ENCODE measurements around the gene AZGP1.

The AZGP1 gene

GRCh38 chr7:99975782-99976521, at the start of gene AZGP1:
Gene AZGP1, minus strand, starts transcription at chr7:99976031. Its CDS starts 11 bp downstream, at chr7:99976020.
- TF ChIP-seq, protein P1, sequence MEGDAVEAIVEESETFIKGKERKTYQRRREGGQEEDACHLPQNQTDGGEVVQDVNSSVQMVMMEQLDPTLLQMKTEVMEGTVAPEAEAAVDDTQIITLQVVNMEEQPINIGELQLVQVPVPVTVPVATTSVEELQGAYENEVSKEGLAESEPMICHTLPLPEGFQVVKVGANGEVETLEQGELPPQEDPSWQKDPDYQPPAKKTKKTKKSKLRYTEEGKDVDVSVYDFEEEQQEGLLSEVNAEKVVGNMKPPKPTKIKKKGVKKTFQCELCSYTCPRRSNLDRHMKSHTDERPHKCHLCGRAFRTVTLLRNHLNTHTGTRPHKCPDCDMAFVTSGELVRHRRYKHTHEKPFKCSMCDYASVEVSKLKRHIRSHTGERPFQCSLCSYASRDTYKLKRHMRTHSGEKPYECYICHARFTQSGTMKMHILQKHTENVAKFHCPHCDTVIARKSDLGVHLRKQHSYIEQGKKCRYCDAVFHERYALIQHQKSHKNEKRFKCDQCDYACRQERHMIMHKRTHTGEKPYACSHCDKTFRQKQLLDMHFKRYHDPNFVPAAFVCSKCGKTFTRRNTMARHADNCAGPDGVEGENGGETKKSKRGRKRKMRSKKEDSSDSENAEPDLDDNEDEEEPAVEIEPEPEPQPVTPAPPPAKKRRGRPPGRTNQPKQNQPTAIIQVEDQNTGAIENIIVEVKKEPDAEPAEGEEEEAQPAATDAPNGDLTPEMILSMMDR (IDR thresholded peaks at IDR 0.05; ENCODE audit: control insufficient read depth, extremely low read depth, insufficient read depth) = no peak
- H3K4me3 ChIP-seq (ENCODE audit: low read depth, low read length) = peak within 1 kb of the TSS; percentile 43
- peak; percentile 45 for DNase-seq (ENCODE audit: low read depth)

DNA sequence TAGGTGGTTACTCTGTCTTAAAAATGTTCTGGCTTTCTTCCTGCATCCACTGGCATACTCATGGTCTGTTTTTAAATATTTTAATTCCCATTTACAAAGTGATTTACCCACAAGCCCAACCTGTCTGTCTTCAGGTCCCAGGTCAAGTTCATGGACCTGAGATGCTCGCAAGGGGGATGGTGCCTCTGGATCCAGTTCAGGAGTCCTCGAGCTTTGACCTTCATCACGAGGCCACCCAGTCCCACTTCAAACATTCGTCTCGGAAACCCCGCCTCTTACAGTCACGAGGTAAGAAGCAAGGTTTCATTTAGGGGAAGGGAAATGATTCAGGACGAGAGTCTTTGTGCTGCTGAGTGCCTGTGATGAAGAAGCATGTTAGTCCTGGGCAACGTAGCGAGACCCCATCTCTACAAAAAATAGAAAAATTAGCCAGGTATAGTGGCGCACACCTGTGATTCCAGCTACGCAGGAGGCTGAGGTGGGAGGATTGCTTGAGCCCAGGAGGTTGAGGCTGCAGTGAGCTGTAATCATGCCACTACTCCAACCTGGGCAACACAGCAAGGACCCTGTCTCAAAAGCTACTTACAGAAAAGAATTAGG, 48.3 kb upstream of the AZGP1 start:
- TF ChIP-seq, protein P1 (IDR thresholded peaks at IDR 0.05; ENCODE audit: control insufficient read depth, extremely low read depth, insufficient read depth) = no peak
- H3K4me3 ChIP-seq (ENCODE audit: low read depth, low read length) = no peak overlapping the region

GRCh38 chr7:100023526-100023925, 47.7 kb upstream of the AZGP1 start:
- no peak overlapping the region for H3K4me3 ChIP-seq (ENCODE audit: low read depth, low read length)
- no peak for DNase-seq (ENCODE audit: low read depth)
- TF ChIP-seq, protein P1 (IDR thresholded peaks at IDR 0.05; ENCODE audit: control insufficient read depth, extremely low read depth, insufficient read depth) = no peak

More for the DNA sequence above, 48.3 kb upstream of the AZGP1 start:
- no peak for DNase-seq (ENCODE audit: low read depth)

GRCh38 chr7:100022621-100023020, 46.8 kb upstream of the AZGP1 start:
- peak; percentile 83 for DNase-seq (ENCODE audit: low read depth)
- TF ChIP-seq, protein P1 (IDR thresholded peaks at IDR 0.05; ENCODE audit: control insufficient read depth, extremely low read depth, insufficient read depth) = no peak
- H3K4me3 ChIP-seq (ENCODE audit: low read depth, low read length) = 0 out of 2 replicates have a peak overlapping the region, but pooled peaks have one; percentile 5

DNA sequence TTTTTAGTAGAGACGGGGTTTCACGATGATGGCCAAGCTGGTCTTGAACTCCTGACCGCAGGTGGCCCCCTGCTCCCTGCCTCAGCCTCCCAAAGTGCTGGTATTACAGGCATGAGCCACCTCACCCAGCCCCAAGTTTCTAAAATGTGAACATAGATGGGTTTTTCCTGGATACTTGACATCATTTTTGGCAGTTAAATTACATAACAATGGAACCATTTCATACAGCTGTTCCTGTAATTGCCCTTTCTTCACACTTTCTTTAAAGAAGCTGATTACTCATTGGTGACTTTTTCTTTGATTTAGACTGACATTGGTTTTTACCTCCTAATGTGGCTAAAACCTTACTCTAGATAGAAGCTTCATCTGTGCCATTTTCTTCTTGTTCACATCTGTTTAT, 45.5 kb upstream of the AZGP1 start:
- TF ChIP-seq, protein P1 (IDR thresholded peaks at IDR 0.05; ENCODE audit: control insufficient read depth, extremely low read depth, insufficient read depth) = no peak
- no peak overlapping the region for H3K4me3 ChIP-seq (ENCODE audit: low read depth, low read length)
- no peak for DNase-seq (ENCODE audit: low read depth)

- TF ChIP-seq, protein P1 (IDR thresholded peaks at IDR 0.05; ENCODE audit: control insufficient read depth, extremely low read depth, insufficient read depth) = no peak
- no peak for DNase-seq (ENCODE audit: low read depth)
- H3K4me3 ChIP-seq (ENCODE audit: low read depth, low read length) = no peak overlapping the region
These were observed 44.1 kb upstream of the AZGP1 start for GRCh38 chr7:100019908-100020307.

Measured in LNCaP clone FGC (cell line).